Large intestine (tissue), 3 donors: Measurements from ENCODE around the gene AQP10. TPM values are rescaled to one million over a fixed set of nuclear protein-coding genes. Genes with fewer than 3 reads are reported as not detected.

Source experiments
- DNase-seq, 2 donors: peaks; one replicate each; pipeline versions ENCODE4 v3.0.0 to v3.0.0-alpha.2; 2013
- H3K27ac ChIP-seq: one replicate; pipeline ENCODE4 v1.5.1; 2013; ENCODE audit warnings: low read length
- H3K27me3 ChIP-seq: 2 replicates; pipeline ENCODE4 v1.6.1; 2013; ENCODE audit warnings: low read length; ENCODE audit not compliant: control insufficient read depth, insufficient read depth
- H3K36me3 ChIP-seq: 2 replicates; pipeline ENCODE4 v1.6.1; 2013; ENCODE audit warnings: low read length; ENCODE audit not compliant: control insufficient read depth, insufficient read depth
- H3K4me1 ChIP-seq: one replicate; pipeline ENCODE4 v1.6.1; 2013; ENCODE audit warnings: low read length; ENCODE audit not compliant: control insufficient read depth, insufficient read depth
- H3K4me3 ChIP-seq: one replicate; pipeline ENCODE4 v1.5.1; 2013; ENCODE audit warnings: low read length
- H3K9me3 ChIP-seq: one replicate; pipeline ENCODE4 v1.6.1; 2013; ENCODE audit warnings: mild to moderate bottlenecking, low read depth, low read length, moderate library complexity; ENCODE audit not compliant: control insufficient read depth
- WGBS: methylation state at CpG from one replicate; pipeline ENCODE4 v1.1.5; 2013; ENCODE audit warnings: low lambda C conversion rate; ENCODE audit not compliant: insufficient coverage; 5-methylcytosine and 5-hydroxymethylcytosine counted together
- polyA plus RNA-seq: library from polyadenylated mRNA; unstranded; fragments of 120-200 nt; gene quantifications from one replicate; pipeline ENCODE4 v1.2.1, GENCODE V29; 2013

The AQP10 gene
- polyA plus RNA-seq, 1 donor: 11.1 TPM

- peaks cover 45% of the 10 kb centered on the region for H3K27me3 ChIP-seq
- DNase-seq: no peak
- H3K27ac ChIP-seq: no peak overlapping the region
- no CpG with 5 or more reads among the region's 7 CpGs for WGBS
- peaks cover 24% of the 10 kb centered on the region for H3K4me1 ChIP-seq
- H3K4me3 ChIP-seq: no peak overlapping the region
- H3K36me3 ChIP-seq: no peaks in the 10 kb centered on the region
- no peaks in the 10 kb centered on the region for H3K9me3 ChIP-seq
These were observed 2.6 kb downstream of the AQP10 start for GRCh38 chr1:154323493-154323892.

- H3K4me3 ChIP-seq: peak overlapping the region; percentile 48
- H3K27ac ChIP-seq: no peak overlapping the region
- no peak for DNase-seq
- 80% methylated on average over 1 of the region's 2 CpGs for WGBS
- H3K4me1 ChIP-seq: peaks cover 24% of the 10 kb centered on the region
- H3K36me3 ChIP-seq: no peaks in the 10 kb centered on the region
- peaks cover 51% of the 10 kb centered on the region for H3K27me3 ChIP-seq
- H3K9me3 ChIP-seq: no peaks in the 10 kb centered on the region
These were observed 3.3 kb downstream of the AQP10 start for GRCh38 chr1:154324241-154324640.

- Histone ChIP-seq H3K4me1 (peaks cover 24% of the 10 kb centered on the region), H3K4me3 (peak within 1 kb of the TSS; percentile 48), H3K27ac (peak within 1 kb of the TSS; percentile 41), H3K36me3 (no peaks in the 10 kb centered on the region), H3K27me3 (peaks cover 54% of the 10 kb centered on the region), H3K9me3 (no peaks in the 10 kb centered on the region)
- peak; percentile 45 to 63 for DNase-seq
- no CpG with 5 or more reads among the region's 56 CpGs for WGBS
These were observed 4.0 kb downstream of the AQP10 start, which contains the start of gene ATP8B2 for GRCh38 chr1:154324669-154325582. ATP8B2 (plus strand) TSS chr1:154325525; CDS start chr1:154328142, 2,617 bp downstream.

DNA sequence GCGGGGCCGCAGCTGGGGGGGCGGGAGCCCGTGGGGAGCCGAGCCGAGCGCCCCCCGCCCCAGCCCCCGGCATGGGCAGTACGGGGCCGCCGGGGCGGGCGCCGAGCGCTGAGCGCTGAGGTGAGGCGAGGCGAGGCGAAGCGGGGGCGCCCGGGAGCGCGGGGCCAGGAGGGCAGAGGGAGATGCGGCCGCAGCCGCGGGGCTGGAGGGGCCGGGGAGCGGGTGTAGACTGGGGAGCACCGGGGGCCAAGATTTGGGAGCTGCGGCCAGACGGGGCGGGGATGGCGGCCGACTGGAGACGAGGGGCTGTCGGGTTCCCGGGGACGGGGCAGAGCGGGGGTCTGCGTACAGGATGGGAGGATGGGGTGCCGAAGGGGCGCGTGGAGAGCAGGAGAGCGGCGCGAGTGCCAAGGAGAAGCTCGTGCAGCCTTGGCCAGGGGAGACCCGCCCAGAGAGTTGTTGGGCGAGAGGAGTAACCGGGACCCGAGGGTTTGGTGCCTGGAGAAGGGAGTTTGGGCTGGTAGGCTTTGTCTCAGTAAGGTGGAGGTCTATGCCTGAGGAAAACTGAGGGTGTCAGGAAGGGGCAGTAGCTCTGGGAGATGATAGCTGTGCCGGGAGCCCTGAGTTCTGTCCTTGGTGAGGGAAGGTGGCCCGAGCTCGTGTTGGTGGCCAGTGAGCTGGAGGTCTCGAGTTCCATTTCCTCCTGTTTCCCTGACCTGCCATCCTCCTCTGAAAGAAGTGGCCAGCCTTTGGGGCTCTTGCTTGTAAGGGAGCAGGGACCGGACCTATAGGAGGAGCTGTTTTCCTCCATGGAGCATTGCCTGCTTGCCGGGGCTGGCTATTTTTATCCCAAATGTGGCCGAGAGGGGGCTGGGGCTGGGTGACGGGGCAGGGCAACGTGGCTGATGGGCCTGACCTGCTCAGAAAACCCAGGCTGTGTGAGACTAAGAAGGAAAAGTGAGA is 5.0 kb downstream of the AQP10 start:
- peak overlapping the region; percentile 37 for H3K4me3 ChIP-seq
- peaks cover 24% of the 10 kb centered on the region for H3K4me1 ChIP-seq
- peaks cover 2% of the 10 kb centered on the region for H3K36me3 ChIP-seq
- peak overlapping the region; percentile 41 for H3K27ac ChIP-seq
- H3K27me3 ChIP-seq: peaks cover 61% of the 10 kb centered on the region
- peak; percentile 19 to 34 for DNase-seq
- H3K9me3 ChIP-seq: no peaks in the 10 kb centered on the region
- WGBS: no CpG with 5 or more reads among the region's 63 CpGs

GRCh38 chr1:154326546-154327465 is 5.9 kb downstream of the AQP10 start:
- no CpG with 5 or more reads among the region's 6 CpGs for WGBS
- peaks cover 68% of the 10 kb centered on the region for H3K27me3 ChIP-seq

GRCh38 chr1:154327466-154328317 is 6.8 kb downstream of the AQP10 start:
- H3K4me1 ChIP-seq: peaks cover 14% of the 10 kb centered on the region
- WGBS: no CpG with 5 or more reads among the region's 5 CpGs
- H3K4me3 ChIP-seq: peak overlapping the region; percentile 19
- H3K9me3 ChIP-seq: no peaks in the 10 kb centered on the region
- no peak for DNase-seq
- peaks cover 10% of the 10 kb centered on the region for H3K36me3 ChIP-seq
- peaks cover 70% of the 10 kb centered on the region for H3K27me3 ChIP-seq
- H3K27ac ChIP-seq: no peak overlapping the region

More at GRCh38 chr1:154326546-154327465, 5.9 kb downstream of the AQP10 start:
- no peak overlapping the region for H3K27ac ChIP-seq
- H3K4me3 ChIP-seq: no peak overlapping the region
- peaks cover 8% of the 10 kb centered on the region for H3K36me3 ChIP-seq
- H3K9me3 ChIP-seq: no peaks in the 10 kb centered on the region
- DNase-seq: no peak
- H3K4me1 ChIP-seq: peaks cover 18% of the 10 kb centered on the region

- Histone ChIP-seq H3K4me1 (peaks cover 14% of the 10 kb centered on the region), H3K9me3 (no peaks in the 10 kb centered on the region), H3K27me3 (peaks cover 66% of the 10 kb centered on the region), H3K4me3 (peak overlapping the region; percentile 19), H3K36me3 (peaks cover 10% of the 10 kb centered on the region), H3K27ac (no peak overlapping the region)
- WGBS: no CpG with 5 or more reads among the region's 76 CpGs
- DNase-seq: peak; percentile 54 to 76
These were observed 7.6 kb downstream of the AQP10 start for GRCh38 chr1:154328318-154329151.

DNA sequence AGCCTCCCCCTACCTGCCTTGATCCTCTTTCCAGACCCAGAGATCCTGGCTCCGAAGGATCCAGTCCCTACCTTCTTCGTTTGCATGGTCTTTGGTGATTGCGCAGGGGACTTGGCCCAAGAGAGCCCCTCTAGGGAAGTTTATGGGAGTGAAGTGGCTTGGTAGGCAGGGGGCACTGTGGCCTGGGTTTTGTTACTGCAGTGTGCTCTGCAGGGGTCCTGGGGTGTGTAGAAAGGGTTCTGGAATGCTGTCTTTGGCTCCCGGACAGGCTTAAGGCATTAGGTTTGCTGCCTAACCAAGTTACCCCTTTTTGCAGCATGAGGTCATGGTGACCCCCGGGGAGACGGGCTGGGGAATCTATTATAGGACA is 8.2 kb downstream of the AQP10 start:
- H3K36me3 ChIP-seq: peaks cover 11% of the 10 kb centered on the region
- no peaks in the 10 kb centered on the region for H3K9me3 ChIP-seq
- H3K4me3 ChIP-seq: no peak overlapping the region
- H3K27ac ChIP-seq: no peak overlapping the region
- no CpG with 5 or more reads among the region's 6 CpGs for WGBS
- H3K27me3 ChIP-seq: peaks cover 69% of the 10 kb centered on the region
- no peak for DNase-seq
- H3K4me1 ChIP-seq: peaks cover 15% of the 10 kb centered on the region
